Choroid plexus epithelial cell (primary cell): ENCODE measurements around the gene MGAT4A.

Experiments used
- DNase-seq: peaks from one replicate; pipeline ENCODE4 v3.0.0-alpha.2; 2010; ENCODE audit warnings: low read depth
- H3K4me3 ChIP-seq: 2 replicates; pipeline ENCODE4 v1.5.1; 2011; ENCODE audit warnings: low read depth, mild to moderate bottlenecking, control low read depth, low read length, moderate library complexity
- TF ChIP-seq, protein P1 (sequence below): conservative IDR thresholded peaks from 2 replicates; pipeline ENCODE4 v1.5.1; 2011; ENCODE audit warnings: low read depth, mild to moderate bottlenecking, control low read depth, inconsistent platforms, low read length, moderate library complexity

MGAT4A gene

GRCh38 chr2:98658816-98659490, 72.0 kb downstream of the MGAT4A start:
- DNase-seq, result no peak
- no peak overlapping the region for H3K4me3 ChIP-seq
- TF ChIP-seq, protein P1, sequence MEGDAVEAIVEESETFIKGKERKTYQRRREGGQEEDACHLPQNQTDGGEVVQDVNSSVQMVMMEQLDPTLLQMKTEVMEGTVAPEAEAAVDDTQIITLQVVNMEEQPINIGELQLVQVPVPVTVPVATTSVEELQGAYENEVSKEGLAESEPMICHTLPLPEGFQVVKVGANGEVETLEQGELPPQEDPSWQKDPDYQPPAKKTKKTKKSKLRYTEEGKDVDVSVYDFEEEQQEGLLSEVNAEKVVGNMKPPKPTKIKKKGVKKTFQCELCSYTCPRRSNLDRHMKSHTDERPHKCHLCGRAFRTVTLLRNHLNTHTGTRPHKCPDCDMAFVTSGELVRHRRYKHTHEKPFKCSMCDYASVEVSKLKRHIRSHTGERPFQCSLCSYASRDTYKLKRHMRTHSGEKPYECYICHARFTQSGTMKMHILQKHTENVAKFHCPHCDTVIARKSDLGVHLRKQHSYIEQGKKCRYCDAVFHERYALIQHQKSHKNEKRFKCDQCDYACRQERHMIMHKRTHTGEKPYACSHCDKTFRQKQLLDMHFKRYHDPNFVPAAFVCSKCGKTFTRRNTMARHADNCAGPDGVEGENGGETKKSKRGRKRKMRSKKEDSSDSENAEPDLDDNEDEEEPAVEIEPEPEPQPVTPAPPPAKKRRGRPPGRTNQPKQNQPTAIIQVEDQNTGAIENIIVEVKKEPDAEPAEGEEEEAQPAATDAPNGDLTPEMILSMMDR, result no peak

- TF ChIP-seq, protein P1, result no peak
- DNase-seq, result no peak
- H3K4me3 ChIP-seq, result no peak overlapping the region
Measured at GRCh38 chr2:98656800-98657199, 74.1 kb downstream of the MGAT4A start.

- TF ChIP-seq, protein P1, result no peak
- no peak for DNase-seq
- no peak overlapping the region for H3K4me3 ChIP-seq
Measured at GRCh38 chr2:98654699-98655495, 76.0 kb downstream of the MGAT4A start.

DNA sequence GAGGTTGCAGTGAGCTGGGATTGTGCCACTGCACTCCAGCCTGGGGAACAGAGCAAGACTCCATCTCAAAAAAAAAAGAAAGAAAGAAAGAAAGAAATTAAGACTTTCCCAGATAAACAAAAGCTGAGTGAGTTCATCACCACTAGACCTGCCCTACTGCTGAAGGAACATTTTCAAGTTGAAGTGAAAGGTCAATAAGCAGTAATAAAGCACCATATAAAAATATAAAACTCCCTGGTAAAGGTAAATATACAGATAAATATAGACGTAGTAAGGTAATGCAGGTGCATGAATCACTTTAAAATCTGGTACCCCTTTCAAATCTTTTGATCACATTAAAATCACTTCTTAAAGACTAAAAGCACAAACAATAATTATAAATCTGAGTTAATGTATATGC, 79.9 kb downstream of the MGAT4A start:
- TF ChIP-seq, protein P1, result no peak
- no peak for DNase-seq
- no peak overlapping the region for H3K4me3 ChIP-seq

DNA sequence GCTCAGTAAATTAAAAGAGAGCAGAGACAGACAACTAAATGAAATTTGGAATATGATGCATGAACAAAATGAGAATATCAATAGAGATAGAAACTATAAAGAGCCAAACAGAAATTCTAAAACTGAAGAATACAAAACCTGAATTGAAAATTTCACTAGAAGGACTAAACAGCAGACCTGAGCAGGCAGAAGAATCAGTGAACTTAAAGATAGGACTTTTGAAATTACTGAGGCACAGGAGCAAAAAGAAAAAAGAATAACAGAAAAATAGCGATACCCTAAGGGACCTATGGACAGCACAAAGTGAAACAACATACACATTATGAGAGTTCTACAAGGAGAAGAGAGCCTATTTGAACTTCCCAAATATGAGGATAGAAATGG, 80.9 kb downstream of the MGAT4A start:
- TF ChIP-seq, protein P1, result no peak
- H3K4me3 ChIP-seq, result no peak overlapping the region
- no peak for DNase-seq

- DNase-seq, result peak; percentile 87
- no peak overlapping the region for H3K4me3 ChIP-seq
- TF ChIP-seq, protein P1, result peak; percentile 100
Measured at GRCh38 chr2:98649135-98649991, 81.6 kb downstream of the MGAT4A start.
